ENCODE measurements around the gene RAP1A.
"Not testable (repeated sequence)": the region's sequence is repeated elsewhere in the genome, so short reads cannot be mapped to it uniquely, and the experiment has no call there.

The RAP1A gene

GRCh38 chr1:111738436-111739193 lies 119.0 kb downstream of the RAP1A start:
- peak; percentile 72 to 91 for DNase-seq

- peak; percentile 93 to 97 for DNase-seq
These were observed 119.8 kb downstream of the RAP1A start, which contains the start of gene INKA2 for GRCh38 chr1:111739194-111739924. Gene INKA2, minus strand, starts transcription at chr1:111739395. Its CDS starts 153 bp downstream, at chr1:111739242.

DNA sequence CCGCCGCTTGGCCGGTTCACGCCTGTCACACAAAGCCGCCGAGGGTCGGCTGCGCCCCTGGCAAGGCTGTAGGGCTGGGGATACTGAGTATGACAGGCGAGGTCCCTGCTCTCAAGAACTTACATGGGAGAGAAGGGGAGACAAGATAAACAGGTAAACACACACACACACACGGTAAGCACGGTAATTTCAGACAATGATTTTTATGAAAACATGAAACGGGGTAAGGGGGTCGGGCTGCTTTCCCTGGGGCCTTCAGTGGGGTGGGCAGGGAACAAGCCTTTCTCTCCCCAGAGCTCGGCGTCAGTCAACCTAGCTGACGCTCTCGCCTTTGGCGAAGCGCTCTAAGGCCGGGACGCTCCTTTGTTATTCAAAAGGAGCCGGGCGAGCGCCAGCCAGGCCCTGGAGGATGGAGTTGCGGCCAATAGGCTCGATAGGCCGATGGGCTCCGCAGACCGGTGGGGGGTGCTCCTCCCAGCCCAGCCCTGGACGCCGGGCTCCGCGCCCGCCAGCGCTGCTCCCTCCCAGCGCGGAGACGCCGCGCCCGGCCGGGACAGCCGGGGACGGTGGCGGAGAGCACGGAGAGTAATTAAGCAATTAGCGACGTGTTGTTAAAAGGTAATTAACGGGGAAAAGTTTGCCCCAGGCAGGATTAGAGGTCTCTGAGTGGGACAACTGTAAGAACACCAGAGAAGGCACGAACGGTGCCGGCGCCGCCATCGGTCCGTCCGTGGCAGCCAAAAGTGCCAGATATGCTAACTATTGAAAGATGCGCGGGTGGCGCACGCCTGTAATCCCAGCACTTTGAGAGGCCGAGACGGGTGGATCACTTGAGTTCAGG lies 120.6 kb downstream of the RAP1A start:
- DNase-seq, result peak; percentile 74 to 90

DNA sequence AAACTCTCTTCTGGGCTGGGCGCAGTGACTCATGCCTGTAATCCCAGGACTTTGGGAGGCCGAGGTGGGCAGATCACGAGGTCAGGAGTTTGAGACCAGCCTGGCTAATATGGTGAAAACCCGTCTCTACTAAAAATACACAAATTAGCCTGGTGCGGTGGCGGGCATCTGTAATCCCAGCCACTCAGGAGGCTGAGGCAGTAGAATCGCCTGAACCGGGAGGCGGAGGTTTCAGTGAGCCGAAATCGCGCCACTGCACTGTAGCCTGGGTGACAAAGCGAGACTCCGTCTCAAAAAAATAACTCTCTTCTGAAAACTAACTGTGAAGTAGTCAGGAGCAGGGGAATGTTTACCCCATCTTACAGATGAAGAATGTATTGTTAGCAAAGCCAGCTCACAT lies 122.7 kb downstream of the RAP1A start:
- not testable (repeated sequence) for DNase-seq

DNA sequence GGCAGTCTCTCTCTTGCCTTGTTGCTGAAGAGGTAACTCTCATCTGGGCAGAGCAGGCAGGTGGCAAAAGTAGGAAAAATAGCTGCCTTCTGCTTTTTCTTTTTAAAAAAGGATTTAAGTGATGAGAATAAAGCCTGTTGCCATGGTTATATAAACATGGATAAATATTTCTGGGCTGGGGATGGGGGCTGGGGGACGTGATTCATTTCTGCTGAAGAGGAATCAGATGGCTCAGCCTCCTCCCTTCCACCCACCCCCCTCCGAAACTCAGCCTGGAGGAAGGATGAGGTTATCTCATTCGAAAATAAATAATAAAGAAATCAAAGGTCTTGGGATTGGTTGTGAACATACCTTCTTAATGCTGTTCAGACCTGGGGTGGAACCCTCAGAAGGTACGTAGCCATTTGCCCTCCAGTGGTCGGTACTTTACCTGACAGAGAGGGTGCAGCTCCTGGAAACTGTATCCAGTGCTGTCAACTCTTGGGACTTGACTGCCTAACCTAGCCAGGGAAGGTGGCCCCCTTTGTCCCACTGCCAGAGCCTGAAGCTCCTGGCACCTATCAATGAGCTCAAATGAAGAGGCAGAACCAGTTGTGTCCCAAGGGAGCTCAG lies 123.5 kb downstream of the RAP1A start:
- no peak for DNase-seq

- DNase-seq, result no peak
These were observed 124.1 kb downstream of the RAP1A start for GRCh38 chr1:111743679-111744101.

DNA sequence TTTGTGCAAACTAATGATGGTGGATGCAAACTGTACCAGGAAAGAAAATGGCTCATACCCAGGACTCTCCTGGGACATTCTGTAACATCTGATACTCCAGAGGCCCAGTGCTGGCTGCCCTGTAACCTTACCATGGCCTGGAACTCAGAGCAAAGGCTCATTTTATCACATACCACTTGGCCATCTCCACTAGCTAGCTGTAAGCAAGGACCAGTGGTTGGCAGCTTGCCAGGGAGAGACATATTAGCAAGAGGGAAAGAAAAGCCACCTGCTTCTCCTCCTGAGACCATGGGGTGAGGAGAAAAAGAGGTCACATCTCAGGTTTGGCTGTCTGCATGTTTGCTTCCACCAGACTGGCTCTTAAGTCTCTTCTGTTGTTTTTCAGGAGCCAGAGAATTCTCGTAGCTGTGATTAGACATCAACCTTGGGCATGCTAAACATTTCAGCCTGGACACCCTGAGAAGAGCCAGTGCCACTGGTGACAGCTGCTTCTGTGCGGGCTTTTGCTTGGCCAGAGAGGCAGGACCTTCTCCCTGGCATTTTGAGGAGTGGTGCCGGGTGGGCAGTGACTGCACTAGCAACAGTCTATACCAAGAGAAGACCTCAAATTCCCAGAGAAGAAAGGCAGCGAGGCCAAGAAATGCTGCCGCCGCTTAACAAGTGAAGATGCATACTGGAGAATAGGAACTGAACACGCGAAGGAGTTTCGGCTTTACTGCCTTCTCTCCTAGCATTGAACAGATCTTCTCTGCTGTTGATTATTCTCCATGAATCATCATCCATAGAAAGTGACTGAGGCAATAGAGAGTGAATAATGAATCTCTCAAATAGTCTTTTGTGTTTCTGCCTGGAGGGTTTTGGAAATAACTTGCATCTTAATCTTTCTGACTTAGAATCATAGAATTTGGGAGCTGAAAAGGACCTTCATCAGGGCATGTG lies 126.4 kb downstream of the RAP1A start:
- DNase-seq, result no peak

GRCh38 chr1:111746614-111746999 lies 127.0 kb downstream of the RAP1A start:
- DNase-seq, result no peak

DNA sequence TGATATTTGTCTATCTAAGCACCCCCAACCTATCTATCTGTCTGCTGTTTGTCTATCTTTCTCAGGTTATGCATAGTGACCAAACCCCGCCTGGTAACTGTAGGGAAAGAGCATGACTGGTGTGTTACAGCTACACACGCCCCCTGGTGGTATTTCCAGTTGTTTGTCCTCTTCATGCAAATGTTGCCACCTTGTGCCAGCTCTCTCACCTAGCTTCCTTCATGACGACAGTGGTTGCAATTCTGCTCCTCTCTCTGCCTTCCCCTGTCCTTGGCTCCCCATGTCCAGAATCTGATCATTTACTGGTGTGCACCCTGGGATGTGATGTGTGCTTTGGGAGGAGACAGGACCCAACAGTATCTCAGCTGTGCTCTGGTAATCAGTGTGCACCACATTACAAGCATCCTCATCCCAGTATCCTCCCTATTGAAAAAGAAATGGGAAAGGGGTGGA lies 127.7 kb downstream of the RAP1A start:
- DNase-seq, result peak; percentile 45 to 87

DNA sequence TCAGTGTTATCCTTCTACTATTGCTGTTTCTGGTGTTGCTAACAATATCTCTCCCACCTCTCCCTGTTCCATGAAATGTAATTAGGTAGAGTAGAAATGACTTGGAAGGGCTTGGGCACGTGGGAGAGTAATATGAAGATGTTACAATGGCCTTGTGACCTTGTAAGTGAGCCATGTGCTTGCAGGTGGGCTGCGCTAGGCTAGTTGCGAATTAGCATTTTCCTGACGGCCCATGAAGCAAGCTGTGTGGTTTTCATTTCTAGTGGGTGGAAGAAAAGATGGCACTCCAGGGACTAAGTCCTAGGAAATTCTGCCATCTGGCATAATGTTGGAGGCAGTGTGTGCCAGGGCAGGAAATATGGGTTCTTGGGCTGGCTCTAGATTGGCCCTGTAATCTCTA lies 128.4 kb downstream of the RAP1A start:
- DNase-seq, result no peak

DNA sequence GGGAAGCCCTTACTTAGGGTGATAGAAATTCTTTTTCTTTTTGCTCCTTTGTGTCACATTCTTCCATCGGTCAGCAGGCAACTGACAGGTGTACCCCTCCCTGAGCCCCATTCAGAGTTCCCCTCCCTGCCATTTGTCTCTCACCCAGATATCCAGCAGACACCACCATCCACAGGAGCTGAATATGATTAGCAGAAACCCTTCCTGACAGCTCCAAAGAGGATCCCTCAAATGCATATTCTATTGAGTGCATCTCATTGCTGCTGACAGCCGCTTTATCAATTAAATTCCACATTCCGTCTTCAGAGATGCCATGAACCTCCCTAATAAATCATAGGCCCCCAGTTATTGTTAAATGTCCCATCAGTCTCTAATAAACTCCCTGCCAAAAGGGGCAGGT lies 130.0 kb downstream of the RAP1A start:
- no peak for DNase-seq

DNA sequence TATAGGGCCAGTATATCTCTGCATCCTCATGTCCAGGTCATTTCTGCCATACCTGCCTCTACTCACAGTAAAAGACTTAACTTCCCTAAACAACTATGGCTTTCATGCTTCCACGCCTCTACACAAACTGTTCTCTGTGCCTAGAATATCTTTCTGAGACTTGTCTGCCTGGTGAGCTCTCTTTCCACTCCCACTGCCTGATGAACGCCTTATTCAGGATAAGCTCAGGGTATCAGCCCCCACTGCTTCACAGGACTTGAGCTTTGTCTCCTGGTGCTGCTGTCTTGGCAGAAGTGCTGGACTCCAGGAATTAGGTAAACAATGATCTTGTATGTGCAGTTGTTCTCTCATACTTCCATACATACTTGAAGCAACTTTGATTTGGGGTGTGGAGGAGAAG lies 131.3 kb downstream of the RAP1A start:
- DNase-seq, result no peak

DNA sequence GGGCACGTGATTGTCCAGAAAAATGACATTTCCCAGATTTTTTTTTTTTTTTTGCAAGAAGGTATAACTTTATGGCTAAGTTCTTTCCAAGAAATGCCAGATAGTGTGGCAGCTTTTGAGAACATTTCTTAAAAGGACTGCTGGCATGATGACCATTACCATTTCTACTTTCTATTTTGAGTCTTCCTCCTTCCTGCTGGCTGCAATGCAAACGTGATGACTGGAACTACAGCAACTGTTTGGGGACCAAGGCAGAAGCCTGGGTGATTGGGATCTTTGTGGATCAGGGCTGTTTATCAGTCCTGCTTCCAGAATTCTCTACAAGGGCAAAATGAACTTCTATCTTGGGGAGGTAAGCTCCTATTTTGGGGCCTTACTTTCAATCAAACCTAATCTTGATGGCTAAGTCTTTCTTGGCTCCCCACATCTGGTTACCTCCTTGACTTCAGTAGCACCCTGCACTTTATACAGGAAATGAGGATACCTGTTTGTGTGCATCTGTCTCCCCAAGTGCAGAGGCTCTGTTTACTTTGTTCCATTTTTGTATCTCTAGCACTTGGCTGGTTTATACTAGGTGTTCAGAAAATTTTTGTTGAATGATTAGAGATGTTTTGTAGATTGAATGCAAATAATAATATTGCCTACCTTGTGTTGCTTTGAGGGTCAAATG lies 132.5 kb downstream of the RAP1A start:
- no peak for DNase-seq

DNA sequence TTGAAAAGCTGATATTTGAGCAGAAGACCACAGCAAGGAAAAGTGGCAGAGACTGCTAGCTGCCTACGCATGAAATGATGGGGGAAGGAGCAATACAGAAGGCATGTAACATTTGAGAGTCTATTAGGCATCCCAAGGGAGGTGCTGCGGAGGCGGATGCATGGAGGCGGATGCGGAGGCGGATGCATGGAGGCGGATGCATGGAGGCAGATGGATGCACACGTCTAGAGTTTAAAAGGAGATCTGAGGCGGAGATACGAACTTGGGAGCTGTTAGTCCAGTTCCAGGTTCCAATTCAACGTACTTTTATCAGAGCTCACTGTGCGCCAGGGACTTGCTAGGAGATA lies 135.4 kb downstream of the RAP1A start:
- peak; percentile 70 to 76 for DNase-seq

- peak; percentile 95 to 99 for DNase-seq
These were observed 135.9 kb downstream of the RAP1A start, which contains the start of gene DDX20 for GRCh38 chr1:111755331-111756123. Gene DDX20, plus strand, starts transcription at chr1:111755901. Its CDS starts 24 bp downstream, at chr1:111755925.

DNA sequence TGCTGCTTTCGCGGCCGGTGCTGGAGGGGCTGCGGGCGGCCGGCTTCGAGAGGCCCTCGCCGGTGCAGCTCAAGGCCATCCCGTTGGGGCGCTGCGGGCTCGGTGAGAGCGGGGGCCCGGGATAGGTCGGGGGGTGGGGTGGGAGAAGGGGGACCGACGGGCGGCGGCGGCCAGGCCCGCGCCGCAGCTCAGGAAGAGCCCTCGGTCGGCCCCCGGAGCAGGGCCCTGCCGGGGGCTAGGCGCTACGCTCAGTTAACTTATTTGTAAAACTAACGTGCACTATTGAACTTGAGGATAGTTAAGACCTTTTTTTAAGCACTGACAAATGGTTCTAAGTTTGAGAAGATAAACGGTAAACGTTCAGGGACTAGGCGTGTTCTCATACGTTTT lies 136.5 kb downstream of the RAP1A start:
- DNase-seq, result no peak

GRCh38 chr1:111758373-111758772 lies 138.8 kb downstream of the RAP1A start:
- DNase-seq, result no peak

- DNase-seq, result no peak
These were observed 142.1 kb downstream of the RAP1A start for GRCh38 chr1:111761717-111762116.

- DNase-seq, result no peak
These were observed 142.7 kb downstream of the RAP1A start for GRCh38 chr1:111762332-111762731.
